Loucy (cell line): ENCODE measurements around the gene PAK5.

Source experiments
- H2AFZ ChIP-seq: fragments of 200-600 bp; sonication (generic); 2 replicates; pipeline ENCODE4 v1.6.0; 2016; ENCODE audit warnings: antibody characterized with exemption, mild to moderate bottlenecking, low read length, moderate library complexity
- H3F3A ChIP-seq: fragments of 200-600 bp; 2 replicates; pipeline ENCODE4 v1.6.0; 2016; ENCODE audit warnings: antibody characterized with exemption, low read depth, mild to moderate bottlenecking
- H3K27me3 ChIP-seq: fragments of 200-600 bp; sonication (generic); 2 replicates; pipeline ENCODE4 v1.6.1; 2014; ENCODE audit warnings: low read length, mild to moderate bottlenecking; ENCODE audit not compliant: insufficient read depth, poor library complexity, severe bottlenecking
- H3K36me3 ChIP-seq: fragments of 200-600 bp; sonication (generic); 2 replicates; pipeline ENCODE4 v1.6.1; 2016; ENCODE audit warnings: low read length; ENCODE audit not compliant: insufficient read depth
- H3K4me1 ChIP-seq: fragments of 200-600 bp; sonication (generic); 2 replicates; pipeline ENCODE4 v1.5.1; 2014; ENCODE audit warnings: low read length, mild to moderate bottlenecking; ENCODE audit not compliant: insufficient read depth, poor library complexity, severe bottlenecking
- H3K4me2 ChIP-seq: fragments of 200-600 bp; sonication (generic); 2 replicates; pipeline ENCODE4 v1.6.0; 2014; ENCODE audit warnings: antibody characterized with exemption, low read length, low read depth, mild to moderate bottlenecking; ENCODE audit not compliant: poor library complexity, severe bottlenecking
- H3K4me3 ChIP-seq: fragments of 200-600 bp; sonication (generic); 2 replicates; pipeline ENCODE4 v1.5.1; 2014; ENCODE audit warnings: low read length, mild to moderate bottlenecking, mixed read lengths; ENCODE audit not compliant: poor library complexity, severe bottlenecking
- H3K79me2 ChIP-seq: fragments of 200-600 bp; sonication (generic); 2 replicates; pipeline ENCODE4 v1.6.1; 2014; ENCODE audit warnings: low read length; ENCODE audit not compliant: insufficient read depth
- H3K9ac ChIP-seq: fragments of 200-600 bp; sonication (generic); 2 replicates; pipeline ENCODE4 v1.6.0; 2014; ENCODE audit warnings: mild to moderate bottlenecking, low read depth, low read length, moderate library complexity; ENCODE audit not compliant: poor library complexity, severe bottlenecking
- H3K9me2 ChIP-seq: fragments of 200-600 bp; sonication (generic); replicated peaks from 2 replicates; pipeline ENCODE4 v1.6.1; 2016; ENCODE audit warnings: low read depth, low read length, mixed read lengths
- H3K9me3 ChIP-seq: fragments of 200-600 bp; sonication (generic); 2 replicates; pipeline ENCODE4 v1.6.1; 2014; ENCODE audit warnings: mild to moderate bottlenecking, antibody characterized with exemption, low read length, low read depth; ENCODE audit not compliant: insufficient read depth
- H4K20me1 ChIP-seq: fragments of 200-600 bp; sonication (generic); 2 replicates; pipeline ENCODE4 v1.6.0; 2014; ENCODE audit warnings: antibody characterized with exemption, low read length, mild to moderate bottlenecking; ENCODE audit not compliant: insufficient read depth, poor library complexity, severe bottlenecking
- EZH2phosphoT487 ChIP-seq: fragments of 200-600 bp; IDR thresholded peaks from 2 replicates; pipeline ENCODE4 v1.6.1; 2018; ENCODE audit warnings: antibody characterized with exemption, mild to moderate bottlenecking, moderate library complexity, borderline replicate concordance
- TF ChIP-seq, protein P1 (sequence below): fragments of 200-600 bp; sonication (generic); conservative IDR thresholded peaks from 2 replicates; pipeline ENCODE4 v1.5.1; 2014; ENCODE audit warnings: mild to moderate bottlenecking, antibody characterized with exemption, low read length

The PAK5 gene

DNA sequence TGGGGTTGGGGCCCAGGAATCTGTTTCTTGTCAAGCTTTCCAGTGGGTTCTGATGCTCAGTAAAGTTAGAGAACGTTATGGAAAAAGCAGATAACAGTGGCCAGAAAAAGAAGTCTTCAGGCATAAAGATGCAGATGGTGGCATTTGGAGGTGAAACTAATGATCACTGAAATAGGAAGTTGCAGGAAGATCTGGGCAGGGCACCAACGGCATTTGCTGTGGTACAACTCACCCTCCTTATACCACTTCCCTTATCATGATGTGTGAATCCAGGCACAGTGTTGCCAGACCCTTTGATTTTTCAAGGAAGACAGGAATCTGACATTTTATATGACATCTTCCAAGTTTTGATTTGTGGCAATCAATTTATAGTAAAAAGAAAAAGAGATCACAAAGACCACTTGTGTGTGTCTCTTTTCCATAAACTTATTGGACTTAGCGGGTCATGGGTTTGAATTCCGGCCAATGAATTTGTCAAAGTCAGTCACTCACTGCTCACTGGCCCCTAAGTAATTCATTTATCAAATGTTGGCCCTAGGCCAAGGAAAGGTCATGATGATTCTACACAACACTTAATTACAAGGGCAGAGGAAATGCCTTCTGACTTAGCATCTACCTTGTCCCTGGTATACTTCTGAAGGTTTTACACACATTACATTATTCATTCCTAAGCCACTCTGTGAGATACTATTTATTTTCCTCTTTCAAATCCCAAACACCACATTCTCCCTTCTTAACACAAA lies 286.9 kb downstream of the PAK5 start:
- no peak overlapping the region for H3K4me3 ChIP-seq

DNA sequence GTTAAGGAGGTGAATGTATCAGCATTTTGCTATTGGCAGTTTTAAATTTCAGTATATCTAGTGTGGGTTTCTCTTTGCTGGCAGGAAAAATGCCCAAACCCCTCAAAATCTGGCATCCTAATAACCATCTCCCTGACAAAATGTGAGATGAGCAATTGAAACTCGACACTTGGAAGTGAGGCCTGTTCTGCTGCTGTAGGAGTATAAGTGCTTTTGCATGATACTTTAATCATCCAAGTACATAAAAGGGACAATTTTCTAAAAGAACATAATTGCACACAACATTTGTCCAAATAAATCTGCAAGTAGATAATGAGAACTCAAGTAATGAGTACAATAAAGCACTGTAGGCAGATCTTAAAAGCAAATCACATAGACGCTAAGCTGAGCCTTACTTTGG lies 288.0 kb downstream of the PAK5 start:
- H3K4me3 ChIP-seq, result no peak overlapping the region
- no peaks in the 10 kb centered on the region for H3K36me3 ChIP-seq
- no peaks in the 10 kb centered on the region for H3K9me3 ChIP-seq
- no peak overlapping the region for H3K9ac ChIP-seq
- H4K20me1 ChIP-seq, result no peaks in the 10 kb centered on the region
- H3K4me2 ChIP-seq, result no peak overlapping the region
- H2AFZ ChIP-seq, result no peak overlapping the region
- TF ChIP-seq, protein P1, sequence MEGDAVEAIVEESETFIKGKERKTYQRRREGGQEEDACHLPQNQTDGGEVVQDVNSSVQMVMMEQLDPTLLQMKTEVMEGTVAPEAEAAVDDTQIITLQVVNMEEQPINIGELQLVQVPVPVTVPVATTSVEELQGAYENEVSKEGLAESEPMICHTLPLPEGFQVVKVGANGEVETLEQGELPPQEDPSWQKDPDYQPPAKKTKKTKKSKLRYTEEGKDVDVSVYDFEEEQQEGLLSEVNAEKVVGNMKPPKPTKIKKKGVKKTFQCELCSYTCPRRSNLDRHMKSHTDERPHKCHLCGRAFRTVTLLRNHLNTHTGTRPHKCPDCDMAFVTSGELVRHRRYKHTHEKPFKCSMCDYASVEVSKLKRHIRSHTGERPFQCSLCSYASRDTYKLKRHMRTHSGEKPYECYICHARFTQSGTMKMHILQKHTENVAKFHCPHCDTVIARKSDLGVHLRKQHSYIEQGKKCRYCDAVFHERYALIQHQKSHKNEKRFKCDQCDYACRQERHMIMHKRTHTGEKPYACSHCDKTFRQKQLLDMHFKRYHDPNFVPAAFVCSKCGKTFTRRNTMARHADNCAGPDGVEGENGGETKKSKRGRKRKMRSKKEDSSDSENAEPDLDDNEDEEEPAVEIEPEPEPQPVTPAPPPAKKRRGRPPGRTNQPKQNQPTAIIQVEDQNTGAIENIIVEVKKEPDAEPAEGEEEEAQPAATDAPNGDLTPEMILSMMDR, result no peak
- no peak for TF ChIP-seq EZH2phosphoT487
- peaks cover 3% of the 10 kb centered on the region for H3K4me1 ChIP-seq
- H3K27me3 ChIP-seq, result no peaks in the 10 kb centered on the region
- no peaks in the 10 kb centered on the region for H3F3A ChIP-seq
- no peaks in the 10 kb centered on the region for H3K9me2 ChIP-seq
- H3K79me2 ChIP-seq, result no peaks in the 10 kb centered on the region

More for the DNA sequence above, 286.9 kb downstream of the PAK5 start:
- Histone ChIP-seq H3K9ac (no peak overlapping the region), H2AFZ (no peak overlapping the region), H3F3A (no peaks in the 10 kb centered on the region), H3K9me3 (no peaks in the 10 kb centered on the region), H3K4me1 (peaks cover 3% of the 10 kb centered on the region), H3K36me3 (no peaks in the 10 kb centered on the region), H3K4me2 (no peak overlapping the region), H3K79me2 (no peaks in the 10 kb centered on the region), H3K27me3 (no peaks in the 10 kb centered on the region), H4K20me1 (no peaks in the 10 kb centered on the region), H3K9me2 (no peaks in the 10 kb centered on the region)
- TF ChIP-seq EZH2phosphoT487, result no peak
- TF ChIP-seq, protein P1, result no peak

DNA sequence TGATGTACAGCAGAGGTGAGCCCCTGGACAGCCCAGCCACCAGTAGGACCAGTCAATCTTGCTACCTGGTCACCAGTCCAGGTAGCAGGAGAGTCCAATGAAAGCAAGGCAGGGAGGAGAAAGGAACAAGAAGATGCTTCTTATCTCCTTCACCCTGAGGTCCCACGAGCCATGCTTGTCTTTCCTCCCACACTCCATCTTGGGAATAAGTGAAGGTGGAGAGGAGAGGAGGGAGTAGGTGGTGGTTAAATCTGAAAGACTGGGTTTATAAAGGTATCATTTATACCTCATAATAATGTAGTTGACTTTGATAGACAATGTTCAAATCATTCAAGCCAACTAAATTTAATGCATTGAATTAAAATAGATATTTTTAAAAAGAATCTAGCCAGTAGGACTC lies 288.6 kb downstream of the PAK5 start:
- Histone ChIP-seq H3K4me3 (no peak overlapping the region), H3K9me3 (no peaks in the 10 kb centered on the region), H3K36me3 (no peaks in the 10 kb centered on the region), H3K4me1 (peaks cover 3% of the 10 kb centered on the region), H2AFZ (no peak overlapping the region), H3K4me2 (no peak overlapping the region), H3K79me2 (no peaks in the 10 kb centered on the region), H4K20me1 (no peaks in the 10 kb centered on the region), H3K9me2 (no peaks in the 10 kb centered on the region), H3K27me3 (no peaks in the 10 kb centered on the region), H3K9ac (no peak overlapping the region), H3F3A (no peaks in the 10 kb centered on the region)
- no peak for TF ChIP-seq EZH2phosphoT487
- TF ChIP-seq, protein P1, result no peak
